ENCODE results near the gene RGS3. TPM values are rescaled to one million over a fixed set of nuclear protein-coding genes. Genes with fewer than 3 reads are reported as not detected.

RGS3 gene
- total RNA-seq, 3 donors from 2014 or later = 65.9 to 83.8 (median 70.7) TPM

GRCh38 chr9:113536483-113537228, 73.1 kb downstream of the RGS3 start:
- Histone ChIP-seq H3K36me3 (ENCODE audit: low read depth) (no peaks in the 10 kb centered on the region), H3K9me3 (no peaks in the 10 kb centered on the region), H3K4me3 (no peak overlapping the region), H3K4me1 (ENCODE audit: low read depth) (no peaks in the 10 kb centered on the region)
- TF ChIP-seq CTCF (IDR thresholded peaks at IDR 0.05) = no peak
- ATAC-seq = peak; percentile 35
- DNase-seq = peak; percentile 37 to 75 (median 52)
- intact Hi-C loops (cut with DNase I, micrococcal nuclease) = no loop called here

- H3K9me3 ChIP-seq = no peaks in the 10 kb centered on the region
- ATAC-seq (no peak), DNase-seq (no peak)
- H3K4me3 ChIP-seq = no peak overlapping the region
- TF ChIP-seq CTCF (IDR thresholded peaks at IDR 0.05) = no peak
- no peaks in the 10 kb centered on the region for H3K36me3 ChIP-seq (ENCODE audit: low read depth)
- intact Hi-C loops (cut with DNase I, micrococcal nuclease) = no loop called here
- H3K4me1 ChIP-seq (ENCODE audit: low read depth) = no peaks in the 10 kb centered on the region
Observed at GRCh38 chr9:113537229-113537810, 73.8 kb downstream of the RGS3 start.

- H3K4me1 ChIP-seq (ENCODE audit: low read depth) = no peaks in the 10 kb centered on the region
- intact Hi-C loops (cut with DNase I, micrococcal nuclease) = no loop called here
- H3K36me3 ChIP-seq (ENCODE audit: low read depth) = no peaks in the 10 kb centered on the region
- TF ChIP-seq CTCF (IDR thresholded peaks at IDR 0.05) = no peak
- no peak for DNase-seq
- H3K9me3 ChIP-seq = no peaks in the 10 kb centered on the region
- H3K4me3 ChIP-seq = no peak overlapping the region
- ATAC-seq = no peak
Observed at GRCh38 chr9:113538131-113538530, 74.6 kb downstream of the RGS3 start.

GRCh38 chr9:113538701-113539430, 75.3 kb downstream of the RGS3 start:
- no peak for TF ChIP-seq CTCF (IDR thresholded peaks at IDR 0.05)
- Histone ChIP-seq H3K9me3 (no peaks in the 10 kb centered on the region), H3K4me3 (no peak overlapping the region), H3K4me1 (ENCODE audit: low read depth) (no peaks in the 10 kb centered on the region), H3K36me3 (ENCODE audit: low read depth) (no peaks in the 10 kb centered on the region)
- ATAC-seq = no peak
- intact Hi-C loops (cut with DNase I, micrococcal nuclease) = no loop called here
- DNase-seq = no peak

- ATAC-seq (no peak), DNase-seq (no peak)
- intact Hi-C loops (cut with DNase I, micrococcal nuclease) = no loop called here
- H3K4me3 ChIP-seq = no peak overlapping the region
- H3K4me1 ChIP-seq (ENCODE audit: low read depth) = no peaks in the 10 kb centered on the region
- H3K36me3 ChIP-seq (ENCODE audit: low read depth) = no peaks in the 10 kb centered on the region
- TF ChIP-seq CTCF (IDR thresholded peaks at IDR 0.05) = no peak
- H3K9me3 ChIP-seq = no peaks in the 10 kb centered on the region
Observed at GRCh38 chr9:113540466-113540865, 76.9 kb downstream of the RGS3 start.
